Parathyroid adenoma (tissue), 2 donors: ENCODE measurements around the gene INHBA.

ENCODE experiments used
- H2AFZ ChIP-seq: fragments of 300-600 bp; sonication (generic); one replicate; pipeline ENCODE4 v1.7.0; 2017; ENCODE audit warnings: antibody characterized with exemption, mild to moderate bottlenecking
- H3K27ac ChIP-seq: fragments of 300-600 bp; sonication (generic); one replicate; pipeline ENCODE4 v1.7.0; 2017
- H3K27me3 ChIP-seq: fragments of 300-600 bp; sonication (generic); one replicate; pipeline ENCODE4 v1.7.0; 2017; ENCODE audit warnings: low read length; ENCODE audit not compliant: control insufficient read depth, insufficient read depth
- H3K36me3 ChIP-seq: fragments of 300-600 bp; sonication (generic); one replicate; pipeline ENCODE4 v1.7.0; 2017; ENCODE audit warnings: low read length; ENCODE audit not compliant: control insufficient read depth, insufficient read depth
- H3K4me1 ChIP-seq: fragments of 300-600 bp; sonication (generic); one replicate; pipeline ENCODE4 v1.7.0; 2017; ENCODE audit warnings: control low read depth
- H3K4me2 ChIP-seq: fragments of 300-600 bp; sonication (generic); one replicate; pipeline ENCODE4 v1.7.0; 2017; ENCODE audit warnings: low read length
- H3K4me3 ChIP-seq: fragments of 300-600 bp; sonication (generic); one replicate; pipeline ENCODE4 v1.7.0; 2017; ENCODE audit warnings: low read depth, low read length
- H3K79me2 ChIP-seq: fragments of 300-600 bp; sonication (generic); one replicate; pipeline ENCODE4 v1.7.0; 2017; ENCODE audit warnings: control low read depth
- H3K9ac ChIP-seq: fragments of 300-600 bp; sonication (generic); one replicate; pipeline ENCODE4 v1.7.0; 2017; ENCODE audit warnings: mild to moderate bottlenecking
- H3K9me3 ChIP-seq: fragments of 300-600 bp; sonication (generic); one replicate; pipeline ENCODE4 v1.7.0; 2017; ENCODE audit warnings: low read length; ENCODE audit not compliant: control insufficient read depth
- CTCF ChIP-seq: fragments of 300-600 bp; sonication (generic); IDR thresholded peaks from one replicate; pipeline ENCODE4 v1.7.0; 2017; ENCODE audit warnings: antibody characterized with exemption, mild to moderate bottlenecking
- donor health status: primary hyperparathyroidism.

INHBA gene

GRCh38 chr7:41708581-41709358 is 5.9 kb upstream of the INHBA start:
- Histone ChIP-seq H3K9me3 (no peaks in the 10 kb centered on the region), H2AFZ (no peak overlapping the region), H3K4me2 (no peak overlapping the region), H3K9ac (no peak overlapping the region), H3K27ac (no peak overlapping the region), H3K27me3 (no peaks in the 10 kb centered on the region), H3K36me3 (no peaks in the 10 kb centered on the region), H3K79me2 (no peaks in the 10 kb centered on the region), H3K4me3 (no peak overlapping the region), H3K4me1 (peaks cover 6% of the 10 kb centered on the region)
- no peak for TF ChIP-seq CTCF

- H3K4me1 ChIP-seq, result peaks cover 6% of the 10 kb centered on the region
- peak overlapping the region; percentile 81 for H2AFZ ChIP-seq
- no peaks in the 10 kb centered on the region for H3K27me3 ChIP-seq
- TF ChIP-seq CTCF, result no peak
- H3K9me3 ChIP-seq, result no peaks in the 10 kb centered on the region
- H3K27ac ChIP-seq, result no peak overlapping the region
- peak overlapping the region; percentile 13 for H3K9ac ChIP-seq
- no peak overlapping the region for H3K4me3 ChIP-seq
- no peaks in the 10 kb centered on the region for H3K36me3 ChIP-seq
- no peak overlapping the region for H3K4me2 ChIP-seq
- no peaks in the 10 kb centered on the region for H3K79me2 ChIP-seq
Observed at GRCh38 chr7:41706228-41706930, 3.5 kb upstream of the INHBA start.

GRCh38 chr7:41705109-41705901 is 2.4 kb upstream of the INHBA start:
- Histone ChIP-seq H2AFZ (peak overlapping the region; percentile 81), H3K4me1 (peaks cover 6% of the 10 kb centered on the region), H3K4me2 (peak overlapping the region; percentile 86), H3K27me3 (no peaks in the 10 kb centered on the region), H3K9ac (no peak overlapping the region), H3K79me2 (no peaks in the 10 kb centered on the region), H3K4me3 (peak overlapping the region; percentile 61), H3K9me3 (no peaks in the 10 kb centered on the region), H3K36me3 (no peaks in the 10 kb centered on the region), H3K27ac (no peak overlapping the region)
- peak; percentile 61 for TF ChIP-seq CTCF

GRCh38 chr7:41701068-41701941 is 1.6 kb downstream of the INHBA start:
- Histone ChIP-seq H3K36me3 (no peaks in the 10 kb centered on the region), H3K27me3 (no peaks in the 10 kb centered on the region), H2AFZ (no peak overlapping the region), H3K4me2 (no peak overlapping the region), H3K4me1 (peaks cover 6% of the 10 kb centered on the region), H3K27ac (no peak overlapping the region), H3K79me2 (no peaks in the 10 kb centered on the region), H3K9ac (no peak overlapping the region), H3K4me3 (no peak overlapping the region), H3K9me3 (no peaks in the 10 kb centered on the region)
- no peak for TF ChIP-seq CTCF
